Heart left ventricle (tissue), 16 donors: ENCODE measurements around the gene NCAPD2. TPM values are rescaled to one million over a fixed set of nuclear protein-coding genes. Genes with fewer than 3 reads are reported as not detected.
"Not testable (repeated sequence)": the region's sequence is repeated elsewhere in the genome, so short reads cannot be mapped to it uniquely, and the experiment has no call there.

Experiments
- ATAC-seq, 4 donors: fragments of 200-7000 bp; cut with Tn5 transposase; one replicate each; pipeline ENCODE4 v1.9.1; 2020 to 2022; ENCODE audit warnings: moderate library complexity in 4 of 4, mild to moderate bottlenecking in 3 of 4, moderate number of reproducible peaks in 1 of 4
- DNase-seq, 5 donors: peaks; one replicate each; pipeline ENCODE4 v3.0.0-alpha.2; 2020
- H3K27ac ChIP-seq, 12 donors: fragments of 200-600 bp; sonication (generic) in 4 of 12; one replicate each; pipeline versions ENCODE4 v1.5.0 to v1.8.0; 2016 to 2022; ENCODE audit warnings: mild to moderate bottlenecking in 2 of 12
- H3K27me3 ChIP-seq, 9 donors: fragments of 200-600 bp; sonication (generic) in 2 of 9; one replicate each; pipeline versions ENCODE4 v1.5.1 to v1.8.0; 2016 to 2022; ENCODE audit warnings: mild to moderate bottlenecking in 3 of 9
- H3K36me3 ChIP-seq, 9 donors: fragments of 200-600 bp; sonication (generic) in 2 of 9; one replicate each; pipeline versions ENCODE4 v1.5.0 to v1.8.0; 2018 to 2022; ENCODE audit warnings: mild to moderate bottlenecking in 2 of 9
- H3K4me1 ChIP-seq, 12 donors: fragments of 200-600 bp; sonication (generic) in 4 of 12; one replicate each; pipeline versions ENCODE4 v1.5.0 to v1.8.0; 2016 to 2022; ENCODE audit warnings: mild to moderate bottlenecking in 3 of 12
- H3K4me3 ChIP-seq, 12 donors: fragments of 200-600 bp; sonication (generic) in 4 of 12; one replicate each; pipeline versions ENCODE4 v1.5.0 to v1.8.0; 2017 to 2022; ENCODE audit warnings: mild to moderate bottlenecking in 9 of 12, moderate library complexity in 4 of 12
- H3K9me3 ChIP-seq, 12 donors: fragments of 200-600 bp; sonication (generic) in 4 of 12; one replicate each; pipeline versions ENCODE4 v1.5.0 to v1.8.0; 2016 to 2022; ENCODE audit warnings: mild to moderate bottlenecking in 1 of 12
- CTCF ChIP-seq, 12 donors: fragments of 200-600 bp; sonication (generic) in 4 of 12; IDR thresholded peaks; one replicate each; pipeline versions ENCODE4 v1.5.0 to v1.8.0; 2018 to 2022; ENCODE audit warnings: antibody characterized with exemption in 12 of 12, mild to moderate bottlenecking in 5 of 12
- POLR2A ChIP-seq, 2 donors: fragments of 450-650 bp; IDR thresholded peaks; one replicate each; pipeline ENCODE4 v1.6.1; 2017; ENCODE audit warnings: antibody characterized with exemption in 2 of 2, mild to moderate bottlenecking in 2 of 2, moderate library complexity in 2 of 2
- WGBS, 4 donors: extraction: QIAGEN DNeasy Blood & Tissue Kit in 2 of 4; methylation state at CpG; one replicate each; pipeline versions ENCODE4 v1.1.5 to v1.1.7; 2013 to 2018; 5-methylcytosine and 5-hydroxymethylcytosine counted together
- intact Hi-C, 10 donors: fragments of 100-400 bp; cut with DNase I; formaldehyde crosslinking; loops; one replicate each; pipeline versions ENCODE4 v1.11.1 to v1.14.2; 2022
- polyA plus RNA-seq, 2 donors: library from polyadenylated mRNA; stranded (reverse); fragments of 200-250 nt; gene quantifications; one replicate each; pipeline ENCODE4 v1.2.3, GENCODE V29; 2013
- total RNA-seq, 9 donors: library from RNA; depleted of rRNA in 2 of 9; stranded (reverse); fragments of >200 nt in 2 of 9; fragmentation: NEBNext Ultra II Directional in 3 of 9; extraction: Animal tissue kit (Norgen Biotek cat#: 25700) in 3 of 9; gene quantifications; one replicate each; pipeline versions ENCODE4 v1.1.0 to v1.2.4, GENCODE V29; 2016 to 2023
- donor health status: ischemic (EF 13 %, LVEDD 7.1; RV severe dilation, severe dysfunction).
- donor health status: healthy with polysubstance abuse.
- donor health status: DM: no; HTN: yes; CAD: no.
- donor health status: DM: no; HTN: no; CAD: no.
- donor health status: ischemic (EF 25% LVEDD 6.9; RV normal size, moderate dysfunction).
- donor health status: ischemic (EF 25% LVEDD 5.7; RV mildly dilated, moderate dysfunction).
- donor health status: healthy.
- donor health status: DM: yes; HTN: yes; CAD: no.
- donor health status: ischemic (EF 35%, LVEDD 5.7; RV mildly dilated, moderate dysfunction).
- donor health status: nonischemic (EF 11% LVEDD 7.7; RV severe dilation, severe dysfunction).
- donor health status: DM: yes; HTN: yes; CAD: no.
- donor health status: PGD.
- donor health status: ischemic (EF 29% LVEDD 5.4; RV normal size, mild dysfunction).
- donor health status: nonischemic (EF 23%, LVEDD 6.1; RV moderate dilation, normal function).

NCAPD2 gene
- total and polyA plus RNA-seq, 11 donors, result 3.3 to 22.4 (median 11.3) TPM

DNA sequence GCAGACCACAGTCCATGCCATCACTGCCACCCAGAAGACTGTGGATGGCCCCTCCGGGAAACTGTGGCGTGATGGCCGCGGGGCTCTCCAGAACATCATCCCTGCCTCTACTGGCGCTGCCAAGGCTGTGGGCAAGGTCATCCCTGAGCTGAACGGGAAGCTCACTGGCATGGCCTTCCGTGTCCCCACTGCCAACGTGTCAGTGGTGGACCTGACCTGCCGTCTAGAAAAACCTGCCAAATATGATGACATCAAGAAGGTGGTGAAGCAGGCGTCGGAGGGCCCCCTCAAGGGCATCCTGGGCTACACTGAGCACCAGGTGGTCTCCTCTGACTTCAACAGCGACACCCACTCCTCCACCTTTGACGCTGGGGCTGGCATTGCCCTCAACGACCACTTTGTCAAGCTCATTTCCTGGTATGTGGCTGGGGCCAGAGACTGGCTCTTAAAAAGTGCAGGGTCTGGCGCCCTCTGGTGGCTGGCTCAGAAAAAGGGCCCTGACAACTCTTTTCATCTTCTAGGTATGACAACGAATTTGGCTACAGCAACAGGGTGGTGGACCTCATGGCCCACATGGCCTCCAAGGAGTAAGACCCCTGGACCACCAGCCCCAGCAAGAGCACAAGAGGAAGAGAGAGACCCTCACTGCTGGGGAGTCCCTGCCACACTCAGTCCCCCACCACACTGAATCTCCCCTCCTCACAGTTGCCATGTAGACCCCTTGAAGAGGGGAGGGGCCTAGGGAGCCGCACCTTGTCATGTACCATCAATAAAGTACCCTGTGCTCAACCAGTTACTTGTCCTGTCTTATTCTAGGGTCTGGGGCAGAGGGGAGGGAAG, 43.9 kb downstream of the NCAPD2 start:
- WGBS, 4 donors, result 25 to 47% (median 26%) methylated on average over 8 to 17 of the region's 17 CpGs
- H3K27me3 ChIP-seq, H3K9me3 ChIP-seq, ATAC-seq: not testable (repeated sequence)
- TF ChIP-seq CTCF (IDR thresholded peaks at IDR 0.05), result peak; percentile 82 to 95 (median 87)
- Histone ChIP-seq H3K27ac (peak overlapping the region in 11 of 12 donors; percentile 44 to 100 (median 94)), H3K4me1 (peaks cover 3 to 76% (median 56%) of the 10 kb centered on the region in 12 donors), H3K36me3 (peaks cover 0 to 64% (median 49%) of the 10 kb centered on the region in 9 donors), H3K4me3 (peak overlapping the region in 2 of 12 donors; percentile 91 to 100)
- peak; percentile 76 to 88 (median 80) for DNase-seq
- intact Hi-C loops, result loop anchor here (2.0 to 10.0 kb wide), 7 partner anchors 65 to 203 kb away; partner anchors contain the start of gene VAMP1 (in 2 of the 10)

GRCh38 chr12:6538420-6539313, 44.8 kb downstream of the NCAPD2 start:
- Histone ChIP-seq H3K27ac (peak overlapping the region in 11 of 12 donors; percentile 4 to 98 (median 58)), H3K27me3 (no peaks in the 10 kb centered on the region), H3K36me3 (peaks cover 0 to 71% (median 57%) of the 10 kb centered on the region in 9 donors), H3K9me3 (no peaks in the 10 kb centered on the region), H3K4me1 (peaks cover 3 to 71% (median 50%) of the 10 kb centered on the region in 12 donors), H3K4me3 (no peak overlapping the region)
- intact Hi-C loops, result loop anchor here (5.0 to 10.0 kb wide), 6 partner anchors 66 to 204 kb away; partner anchors contain the start of gene VAMP1 (in 2 of the 10)
- no peak for TF ChIP-seq POLR2A (IDR thresholded peaks at IDR 0.05)
- DNase-seq, result no peak
- WGBS, 4 donors, result 62 to 68% (median 63%) methylated on average over 23 to 24 of the region's 24 CpGs
- ATAC-seq, result no peak

DNA sequence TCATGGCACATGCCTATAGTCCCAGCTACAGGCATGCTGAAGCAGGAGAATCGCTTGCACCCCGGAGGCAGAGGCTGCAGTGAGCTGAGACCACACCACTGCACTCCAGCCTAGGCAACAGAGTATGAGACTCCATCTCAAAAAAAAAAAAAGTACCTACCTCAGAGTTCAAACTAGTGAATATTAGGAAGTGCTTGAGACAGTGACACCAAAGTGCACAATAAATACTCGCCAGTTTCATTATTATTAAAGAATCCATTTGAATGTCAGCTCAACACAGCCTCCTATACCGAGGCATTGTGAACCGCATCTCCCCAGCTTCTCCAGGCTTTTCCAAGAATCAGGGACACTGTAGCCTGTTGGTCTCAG, 45.4 kb downstream of the NCAPD2 start:
- ATAC-seq (no peak), DNase-seq (no peak)
- Histone ChIP-seq H3K4me3 (no peak overlapping the region), H3K27me3 (no peaks in the 10 kb centered on the region), H3K4me1 (peaks cover 3 to 71% (median 49%) of the 10 kb centered on the region in 12 donors), H3K27ac (peak overlapping the region in 7 of 12 donors; percentile 72 to 90 (median 75)), H3K9me3 (no peaks in the 10 kb centered on the region), H3K36me3 (peaks cover 0 to 78% (median 64%) of the 10 kb centered on the region in 9 donors)
- WGBS, 4 donors, result 81 to 88% (median 86%) methylated on average over 5 of the region's 5 CpGs
- intact Hi-C loops, result loop anchor here (5.0 to 10.0 kb wide), 6 partner anchors 67 to 204 kb away; partner anchors contain the start of gene VAMP1 (in 2 of the 10)
- TF ChIP-seq CTCF (IDR thresholded peaks at IDR 0.05) (no peak), POLR2A (IDR thresholded peaks at IDR 0.05) (no peak)

GRCh38 chr12:6539707-6540134, 45.8 kb downstream of the NCAPD2 start:
- Histone ChIP-seq H3K27ac (peak overlapping the region in 11 of 12 donors; percentile 72 to 90 (median 77)), H3K36me3 (peaks cover 0 to 82% (median 68%) of the 10 kb centered on the region in 9 donors), H3K4me3 (no peak overlapping the region), H3K4me1 (peaks cover 3 to 71% (median 49%) of the 10 kb centered on the region in 12 donors), H3K9me3 (no peaks in the 10 kb centered on the region), H3K27me3 (no peaks in the 10 kb centered on the region)
- no peak for TF ChIP-seq CTCF (IDR thresholded peaks at IDR 0.05)
- no peak for TF ChIP-seq POLR2A (IDR thresholded peaks at IDR 0.05)
- intact Hi-C loops, result loop anchor here (5.0 to 10.0 kb wide), 6 partner anchors 67 to 205 kb away; partner anchors contain the start of gene VAMP1 (in 2 of the 10)
- 56 to 74% (median 64%) methylated on average over 10 to 14 of the region's 14 CpGs for WGBS, 4 donors
- peak in 3 of 4 donors; percentile 4 to 9 (median 5) for ATAC-seq
- DNase-seq, result peak in 1 of 5 donors; percentile 63
